Measurements from ENCODE around the gene TAX1BP3. TPM values are rescaled to one million over a fixed set of nuclear protein-coding genes. Genes with fewer than 3 reads are reported as not detected.
A peak's percentile ranks its signal among the peaks of the same experiment; 100 is the strongest.

The TAX1BP3 gene
- total and polyA plus RNA-seq, 2 of the 13 experiments (the other 11 are each of a cell fraction or from before 2014, with no cell fraction given), result 16.7 to 45.1 TPM

DNA sequence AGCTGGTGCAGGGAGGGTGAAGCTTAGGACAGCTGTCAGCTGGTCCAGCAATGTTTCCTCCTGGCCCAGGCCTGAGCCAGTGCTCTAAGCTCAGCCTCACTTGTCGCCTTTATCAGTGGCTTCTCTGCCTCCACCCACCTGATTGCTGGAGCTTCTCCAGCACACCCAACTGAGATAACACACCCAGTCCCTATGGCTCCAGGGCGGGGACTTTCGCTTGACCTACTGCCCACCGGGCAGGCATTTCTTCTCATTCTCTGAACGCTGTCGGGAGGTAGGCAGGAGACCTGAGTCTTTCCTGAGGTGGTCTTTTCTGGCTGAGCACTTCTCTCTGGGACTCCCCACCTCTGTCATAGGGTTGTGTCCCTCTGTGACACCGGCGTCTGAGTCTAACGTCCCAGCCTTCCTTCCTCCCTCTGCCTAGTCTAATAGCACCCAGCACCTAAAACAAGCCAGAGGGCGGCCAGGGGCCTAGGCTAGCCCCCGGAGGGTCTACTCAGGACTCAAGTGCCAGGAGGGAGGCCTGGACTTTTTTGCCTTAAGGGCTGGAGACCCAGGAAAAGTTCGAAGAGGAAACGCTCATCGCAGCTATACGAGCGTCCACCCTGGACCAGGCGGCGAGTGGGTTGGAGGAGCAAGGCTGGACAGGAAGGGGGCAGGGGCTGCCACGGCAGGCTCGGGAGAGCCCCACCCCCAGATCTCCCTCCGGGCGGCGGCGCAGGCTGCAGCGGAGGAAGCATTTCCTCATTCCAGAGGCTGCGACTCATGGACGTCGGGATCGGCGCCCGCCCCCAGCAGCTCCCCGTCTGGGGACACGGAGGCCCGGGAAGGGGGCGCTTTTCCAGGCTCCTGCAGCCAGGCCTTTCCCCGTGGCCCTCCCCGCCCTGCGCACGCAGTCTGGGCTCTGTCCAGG lies 756 bp downstream of the TAX1BP3 start (continued):
- no peak for TF ChIP-seq HOXA7 (CRISPR knock-in tag; IDR thresholded peaks at IDR 0.05)
- TF ChIP-seq EED (CRISPR knock-in tag; IDR thresholded peaks at IDR 0.05), result no peak
- no peak for TF ChIP-seq SRF (IDR thresholded peaks at IDR 0.05; ENCODE audit: low read depth, low read length)
- peak; percentile 72 for TF ChIP-seq ZMYM3 (CRISPR knock-in tag; IDR thresholded peaks at IDR 0.05)
- no peak for TF ChIP-seq ATF1 (CRISPR knock-in tag; IDR thresholded peaks at IDR 0.05)
- TF ChIP-seq HDAC2 (CRISPR knock-in tag; IDR thresholded peaks at IDR 0.05), result no peak; the same call in 1 of the 2 replicates
- no peak; the same call in 1 of the 2 replicates for TF ChIP-seq MIER3 (CRISPR knock-in tag; IDR thresholded peaks at IDR 0.05; ENCODE audit: borderline replicate concordance)
- TF ChIP-seq, protein P1, sequence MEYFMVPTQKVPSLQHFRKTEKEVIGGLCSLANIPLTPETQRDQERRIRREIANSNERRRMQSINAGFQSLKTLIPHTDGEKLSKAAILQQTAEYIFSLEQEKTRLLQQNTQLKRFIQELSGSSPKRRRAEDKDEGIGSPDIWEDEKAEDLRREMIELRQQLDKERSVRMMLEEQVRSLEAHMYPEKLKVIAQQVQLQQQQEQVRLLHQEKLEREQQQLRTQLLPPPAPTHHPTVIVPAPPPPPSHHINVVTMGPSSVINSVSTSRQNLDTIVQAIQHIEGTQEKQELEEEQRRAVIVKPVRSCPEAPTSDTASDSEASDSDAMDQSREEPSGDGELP (IDR thresholded peaks at IDR 0.05; ENCODE audit: borderline replicate concordance, low read depth), result peak; percentile 62; the same call in 1 of the 2 replicates
- TF ChIP-seq THYN1 (CRISPR knock-in tag; IDR thresholded peaks at IDR 0.05; ENCODE audit: borderline replicate concordance, low read depth), result no peak
- no peak for TF ChIP-seq ZKSCAN8 (CRISPR knock-in tag; IDR thresholded peaks at IDR 0.05; ENCODE audit: borderline replicate concordance)
- no peak for TF ChIP-seq KLF11 (CRISPR knock-in tag; IDR thresholded peaks at IDR 0.05)
- 0 out of 2 replicates have a peak, but pooled peaks have one; percentile 2 for TF ChIP-seq ERF (CRISPR knock-in tag; IDR thresholded peaks at IDR 0.05)
- peak; percentile 60 for TF ChIP-seq ZBTB7B (CRISPR knock-in tag; IDR thresholded peaks at IDR 0.05)
- TF ChIP-seq MBNL3 (CRISPR knock-in tag; conservative IDR thresholded peaks at IDR 0.05), result no peak
- TF ChIP-seq, protein P2, sequence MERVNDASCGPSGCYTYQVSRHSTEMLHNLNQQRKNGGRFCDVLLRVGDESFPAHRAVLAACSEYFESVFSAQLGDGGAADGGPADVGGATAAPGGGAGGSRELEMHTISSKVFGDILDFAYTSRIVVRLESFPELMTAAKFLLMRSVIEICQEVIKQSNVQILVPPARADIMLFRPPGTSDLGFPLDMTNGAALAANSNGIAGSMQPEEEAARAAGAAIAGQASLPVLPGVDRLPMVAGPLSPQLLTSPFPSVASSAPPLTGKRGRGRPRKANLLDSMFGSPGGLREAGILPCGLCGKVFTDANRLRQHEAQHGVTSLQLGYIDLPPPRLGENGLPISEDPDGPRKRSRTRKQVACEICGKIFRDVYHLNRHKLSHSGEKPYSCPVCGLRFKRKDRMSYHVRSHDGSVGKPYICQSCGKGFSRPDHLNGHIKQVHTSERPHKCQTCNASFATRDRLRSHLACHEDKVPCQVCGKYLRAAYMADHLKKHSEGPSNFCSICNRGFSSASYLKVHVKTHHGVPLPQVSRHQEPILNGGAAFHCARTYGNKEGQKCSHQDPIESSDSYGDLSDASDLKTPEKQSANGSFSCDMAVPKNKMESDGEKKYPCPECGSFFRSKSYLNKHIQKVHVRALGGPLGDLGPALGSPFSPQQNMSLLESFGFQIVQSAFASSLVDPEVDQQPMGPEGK (CRISPR knock-in tag; IDR thresholded peaks at IDR 0.05), result peak; percentile 92
- TF ChIP-seq, protein P3, sequence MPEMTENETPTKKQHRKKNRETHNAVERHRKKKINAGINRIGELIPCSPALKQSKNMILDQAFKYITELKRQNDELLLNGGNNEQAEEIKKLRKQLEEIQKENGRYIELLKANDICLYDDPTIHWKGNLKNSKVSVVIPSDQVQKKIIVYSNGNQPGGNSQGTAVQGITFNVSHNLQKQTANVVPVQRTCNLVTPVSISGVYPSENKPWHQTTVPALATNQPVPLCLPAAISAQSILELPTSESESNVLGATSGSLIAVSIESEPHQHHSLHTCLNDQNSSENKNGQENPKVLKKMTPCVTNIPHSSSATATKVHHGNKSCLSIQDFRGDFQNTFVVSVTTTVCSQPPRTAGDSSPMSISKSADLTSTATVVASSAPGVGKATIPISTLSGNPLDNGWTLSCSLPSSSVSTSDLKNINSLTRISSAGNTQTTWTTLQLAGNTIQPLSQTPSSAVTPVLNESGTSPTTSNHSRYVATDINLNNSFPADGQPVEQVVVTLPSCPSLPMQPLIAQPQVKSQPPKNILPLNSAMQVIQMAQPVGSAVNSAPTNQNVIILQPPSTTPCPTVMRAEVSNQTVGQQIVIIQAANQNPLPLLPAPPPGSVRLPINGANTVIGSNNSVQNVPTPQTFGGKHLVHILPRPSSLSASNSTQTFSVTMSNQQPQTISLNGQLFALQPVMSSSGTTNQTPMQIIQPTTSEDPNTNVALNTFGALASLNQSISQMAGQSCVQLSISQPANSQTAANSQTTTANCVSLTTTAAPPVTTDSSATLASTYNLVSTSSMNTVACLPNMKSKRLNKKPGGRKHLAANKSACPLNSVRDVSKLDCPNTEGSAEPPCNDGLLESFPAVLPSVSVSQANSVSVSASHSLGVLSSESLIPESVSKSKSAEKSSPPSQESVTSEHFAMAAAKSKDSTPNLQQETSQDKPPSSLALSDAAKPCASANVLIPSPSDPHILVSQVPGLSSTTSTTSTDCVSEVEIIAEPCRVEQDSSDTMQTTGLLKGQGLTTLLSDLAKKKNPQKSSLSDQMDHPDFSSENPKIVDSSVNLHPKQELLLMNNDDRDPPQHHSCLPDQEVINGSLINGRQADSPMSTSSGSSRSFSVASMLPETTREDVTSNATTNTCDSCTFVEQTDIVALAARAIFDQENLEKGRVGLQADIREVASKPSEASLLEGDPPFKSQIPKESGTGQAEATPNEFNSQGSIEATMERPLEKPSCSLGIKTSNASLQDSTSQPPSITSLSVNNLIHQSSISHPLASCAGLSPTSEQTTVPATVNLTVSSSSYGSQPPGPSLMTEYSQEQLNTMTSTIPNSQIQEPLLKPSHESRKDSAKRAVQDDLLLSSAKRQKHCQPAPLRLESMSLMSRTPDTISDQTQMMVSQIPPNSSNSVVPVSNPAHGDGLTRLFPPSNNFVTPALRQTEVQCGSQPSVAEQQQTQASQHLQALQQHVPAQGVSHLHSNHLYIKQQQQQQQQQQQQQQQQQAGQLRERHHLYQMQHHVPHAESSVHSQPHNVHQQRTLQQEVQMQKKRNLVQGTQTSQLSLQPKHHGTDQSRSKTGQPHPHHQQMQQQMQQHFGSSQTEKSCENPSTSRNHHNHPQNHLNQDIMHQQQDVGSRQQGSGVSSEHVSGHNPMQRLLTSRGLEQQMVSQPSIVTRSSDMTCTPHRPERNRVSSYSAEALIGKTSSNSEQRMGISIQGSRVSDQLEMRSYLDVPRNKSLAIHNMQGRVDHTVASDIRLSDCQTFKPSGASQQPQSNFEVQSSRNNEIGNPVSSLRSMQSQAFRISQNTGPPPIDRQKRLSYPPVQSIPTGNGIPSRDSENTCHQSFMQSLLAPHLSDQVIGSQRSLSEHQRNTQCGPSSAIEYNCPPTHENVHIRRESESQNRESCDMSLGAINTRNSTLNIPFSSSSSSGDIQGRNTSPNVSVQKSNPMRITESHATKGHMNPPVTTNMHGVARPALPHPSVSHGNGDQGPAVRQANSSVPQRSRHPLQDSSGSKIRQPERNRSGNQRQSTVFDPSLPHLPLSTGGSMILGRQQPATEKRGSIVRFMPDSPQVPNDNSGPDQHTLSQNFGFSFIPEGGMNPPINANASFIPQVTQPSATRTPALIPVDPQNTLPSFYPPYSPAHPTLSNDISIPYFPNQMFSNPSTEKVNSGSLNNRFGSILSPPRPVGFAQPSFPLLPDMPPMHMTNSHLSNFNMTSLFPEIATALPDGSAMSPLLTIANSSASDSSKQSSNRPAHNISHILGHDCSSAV (CRISPR knock-in tag; IDR thresholded peaks at IDR 0.05; ENCODE audit: borderline replicate concordance), result no peak
- TF ChIP-seq ZNF354B (CRISPR knock-in tag; IDR thresholded peaks at IDR 0.05), result peak; percentile 52; the same call in 1 of the 2 replicates
- peak; percentile 70; the same call in 1 of the 2 replicates for TF ChIP-seq PITX1 (CRISPR knock-in tag; IDR thresholded peaks at IDR 0.05)
